ENCODE measurements around the gene SLITRK6.
"Not testable (repeated sequence)": the region's sequence is repeated elsewhere in the genome, so short reads cannot be mapped to it uniquely, and the experiment has no call there.

SLITRK6 gene

GRCh38 chr13:85799097-85799582 lies at the start of gene SLITRK6:
TSS of gene SLITRK6 (minus strand) at chr13:85799419. CDS start at chr13:85796508, 2,911 bp downstream.
- FAIRE-seq (no peak), DNase-seq (ENCODE audit: low spot score) (no peak)

GRCh38 chr13:85847012-85847411 lies 47.8 kb upstream of the SLITRK6 start:
- DNase-seq (ENCODE audit: low spot score) (no peak), FAIRE-seq (no peak)

GRCh38 chr13:85841427-85841826 lies 42.2 kb upstream of the SLITRK6 start:
- FAIRE-seq (no peak), DNase-seq (ENCODE audit: low spot score) (no peak)

GRCh38 chr13:85833921-85834320 lies 34.7 kb upstream of the SLITRK6 start:
- DNase-seq (ENCODE audit: low spot score) (no peak), FAIRE-seq (no peak)

GRCh38 chr13:85828094-85828684 lies 29.0 kb upstream of the SLITRK6 start:
- FAIRE-seq, result peak; percentile 44
- DNase-seq (ENCODE audit: low spot score), result no peak

GRCh38 chr13:85825454-85825853 lies 26.2 kb upstream of the SLITRK6 start:
- DNase-seq (ENCODE audit: low spot score), result no peak
- FAIRE-seq, result no peak

GRCh38 chr13:85823832-85824231 lies 24.6 kb upstream of the SLITRK6 start:
- no peak for FAIRE-seq

GRCh38 chr13:85819513-85819912 lies 20.3 kb upstream of the SLITRK6 start:
- no peak for FAIRE-seq
- no peak for DNase-seq (ENCODE audit: low spot score)

More at GRCh38 chr13:85823832-85824231, 24.6 kb upstream of the SLITRK6 start:
- no peak for DNase-seq (ENCODE audit: low spot score)

- DNase-seq (ENCODE audit: low spot score), result no peak
- no peak for FAIRE-seq
Observed at GRCh38 chr13:85816413-85816812, 17.2 kb upstream of the SLITRK6 start.

- no peak for DNase-seq (ENCODE audit: low spot score)
- no peak for FAIRE-seq
Observed at GRCh38 chr13:85812282-85812681, 13.1 kb upstream of the SLITRK6 start.

- FAIRE-seq, result no peak
- DNase-seq (ENCODE audit: low spot score), result no peak
Observed at GRCh38 chr13:85808811-85809210, 9.6 kb upstream of the SLITRK6 start.

GRCh38 chr13:85806553-85807175 lies 7.4 kb upstream of the SLITRK6 start:
- FAIRE-seq, result peak; percentile 48
- DNase-seq (ENCODE audit: low spot score), result peak; percentile 16

- DNase-seq (ENCODE audit: low spot score), result no peak
- no peak for FAIRE-seq
Observed at GRCh38 chr13:85798556-85798955, 663 bp downstream of the SLITRK6 start.

GRCh38 chr13:85797311-85797710 lies 1.9 kb downstream of the SLITRK6 start:
- DNase-seq (ENCODE audit: low spot score) (no peak), FAIRE-seq (no peak)

- FAIRE-seq, result no peak
- no peak for DNase-seq (ENCODE audit: low spot score)
Observed at GRCh38 chr13:85785205-85785604, 14.0 kb downstream of the SLITRK6 start.

- FAIRE-seq, result no peak
- peak; percentile 17 for DNase-seq (ENCODE audit: low spot score)
Observed at GRCh38 chr13:85772367-85772766, 26.9 kb downstream of the SLITRK6 start.

- FAIRE-seq (no peak), DNase-seq (ENCODE audit: low spot score) (no peak)
Observed at GRCh38 chr13:85771856-85772255, 27.4 kb downstream of the SLITRK6 start.

GRCh38 chr13:85768946-85769345 lies 30.3 kb downstream of the SLITRK6 start:
- FAIRE-seq, result no peak

GRCh38 chr13:85755123-85755522 lies 44.1 kb downstream of the SLITRK6 start:
- FAIRE-seq, result no peak
- no peak for DNase-seq (ENCODE audit: low spot score)

More at GRCh38 chr13:85768946-85769345, 30.3 kb downstream of the SLITRK6 start:
- no peak for DNase-seq (ENCODE audit: low spot score)

- not testable (repeated sequence) for FAIRE-seq; DNase-seq (ENCODE audit: low spot score)
Observed at GRCh38 chr13:85743201-85743770, 55.9 kb downstream of the SLITRK6 start.
